Activated naive CD4-positive, alpha-beta T cell treated with anti-CD3 and anti-CD28 coated beads for 36 hours (primary cell): Measurements from ENCODE around the gene RSPH9. TPM values are rescaled to one million over a fixed set of nuclear protein-coding genes. Genes with fewer than 3 reads are reported as not detected.

Source experiments
- CTCF ChIA-PET: fragments of 350-600 bp; sonication (Branson Sonifier 250); formaldehyde crosslinking; loops from one replicate; lab custom pipeline; 2021; ENCODE audit warnings: antibody characterized with exemption; lab: Charles Lee
- DNase-seq: peaks from one replicate; pipeline ENCODE4 v3.0.0-alpha.2; 2020
- H3K27ac Mint-ChIP-seq: one replicate; pipeline ENCODE4 v1.8.0; 2021; ENCODE audit warnings: mild to moderate bottlenecking, mixed read lengths
- H3K27me3 Mint-ChIP-seq: one replicate; pipeline ENCODE4 v1.8.0; 2021; ENCODE audit warnings: low read depth, mixed read lengths
- H3K36me3 Mint-ChIP-seq: one replicate; pipeline ENCODE4 v1.8.0; 2021; ENCODE audit warnings: low read depth, mixed read lengths
- H3K4me1 Mint-ChIP-seq: one replicate; pipeline ENCODE4 v1.8.0; 2021; ENCODE audit warnings: low read depth, mixed read lengths
- H3K4me3 Mint-ChIP-seq: one replicate; pipeline ENCODE4 v1.8.0; 2021; ENCODE audit warnings: mild to moderate bottlenecking, moderate library complexity, mixed read lengths
- H3K9me3 Mint-ChIP-seq: one replicate; pipeline ENCODE4 v1.8.0; 2021; ENCODE audit warnings: mixed read lengths
- intact Hi-C: fragments of 100-400 bp; cut with micrococcal nuclease; formaldehyde crosslinking; loops from one replicate; pipeline ENCODE4 v1.15.1; 2023
- total RNA-seq, 2 experiments: library from RNA; stranded (reverse); gene quantifications; one replicate each; pipeline ENCODE4 v1.2.3, GENCODE V29; 2021

Gene RSPH9
- total RNA-seq, 2 experiments from 2014 or later = not detected

- CTCF ChIA-PET = interaction anchor here (0.5 to 1.4 kb wide), 6 partner anchors 10 to 103 kb away, joined by 3 to 5 read pairs (median 4); partner anchors contain the start of gene MRPS18A
- no peak for DNase-seq
- Mint-ChIP-seq H3K27me3 (no peaks in the 10 kb centered on the region), H3K4me3 (no peak overlapping the region), H3K9me3 (no peaks in the 10 kb centered on the region), H3K4me1 (peaks cover 20% of the 10 kb centered on the region), H3K27ac (peak overlapping the region; percentile 71), H3K36me3 (peaks cover 6% of the 10 kb centered on the region)
- intact Hi-C loops = no loop called here
Observed at GRCh38 chr6:43670623-43670986, 25.8 kb downstream of the RSPH9 start.

- Mint-ChIP-seq H3K27ac (peak overlapping the region; percentile 46), H3K36me3 (peaks cover 6% of the 10 kb centered on the region), H3K4me3 (no peak overlapping the region), H3K27me3 (no peaks in the 10 kb centered on the region), H3K4me1 (peaks cover 20% of the 10 kb centered on the region), H3K9me3 (no peaks in the 10 kb centered on the region)
- intact Hi-C loops = no loop called here
- DNase-seq = no peak
- CTCF ChIA-PET = interaction anchor here (0.5 to 1.2 kb wide), 2 partner anchors 27 to 53 kb away, joined by 4 to 5 read pairs; no protein-coding TSS in a partner anchor
Observed at GRCh38 chr6:43671011-43671800, 26.4 kb downstream of the RSPH9 start.

- Mint-ChIP-seq H3K27me3 (no peaks in the 10 kb centered on the region), H3K4me1 (peaks cover 19% of the 10 kb centered on the region), H3K9me3 (no peaks in the 10 kb centered on the region), H3K36me3 (peaks cover 6% of the 10 kb centered on the region), H3K27ac (no peak overlapping the region), H3K4me3 (no peak overlapping the region)
- CTCF ChIA-PET = interaction anchor here (1.1 kb wide), 1 partner anchor 63 kb away, joined by 3 read pairs; no protein-coding TSS in a partner anchor
- DNase-seq = no peak
- intact Hi-C loops = no loop called here
Observed at GRCh38 chr6:43671801-43672690, 27.2 kb downstream of the RSPH9 start.

GRCh38 chr6:43673444-43674084, 28.7 kb downstream of the RSPH9 start:
- H3K27ac Mint-ChIP-seq = no peak overlapping the region
- CTCF ChIA-PET = interaction anchor here (0.8 kb wide), 1 partner anchor 8 kb away, joined by 3 read pairs; no protein-coding TSS in a partner anchor

GRCh38 chr6:43674291-43674690, 29.5 kb downstream of the RSPH9 start:
- Mint-ChIP-seq H3K9me3 (no peaks in the 10 kb centered on the region), H3K27ac (no peak overlapping the region), H3K36me3 (peaks cover 6% of the 10 kb centered on the region), H3K4me1 (peaks cover 4% of the 10 kb centered on the region), H3K27me3 (no peaks in the 10 kb centered on the region), H3K4me3 (no peak overlapping the region)
- intact Hi-C loops = no loop called here
- no peak for DNase-seq
- CTCF ChIA-PET = no interaction called here

More at GRCh38 chr6:43673444-43674084, 28.7 kb downstream of the RSPH9 start:
- H3K36me3 Mint-ChIP-seq = peaks cover 6% of the 10 kb centered on the region
- intact Hi-C loops = no loop called here
- H3K4me3 Mint-ChIP-seq = no peak overlapping the region
- no peaks in the 10 kb centered on the region for H3K27me3 Mint-ChIP-seq
- H3K4me1 Mint-ChIP-seq = peaks cover 4% of the 10 kb centered on the region
- no peak for DNase-seq
- H3K9me3 Mint-ChIP-seq = no peaks in the 10 kb centered on the region

- Mint-ChIP-seq H3K27ac (no peak overlapping the region), H3K4me3 (no peak overlapping the region), H3K4me1 (peaks cover 4% of the 10 kb centered on the region), H3K27me3 (no peaks in the 10 kb centered on the region), H3K9me3 (no peaks in the 10 kb centered on the region), H3K36me3 (peaks cover 8% of the 10 kb centered on the region)
- CTCF ChIA-PET = no interaction called here
- DNase-seq = no peak
- intact Hi-C loops = no loop called here
Observed at GRCh38 chr6:43674921-43675320, 30.1 kb downstream of the RSPH9 start.

- intact Hi-C loops = no loop called here
- DNase-seq = no peak
- Mint-ChIP-seq H3K27ac (no peak overlapping the region), H3K4me3 (no peak overlapping the region), H3K4me1 (no peaks in the 10 kb centered on the region), H3K36me3 (peaks cover 6% of the 10 kb centered on the region), H3K27me3 (no peaks in the 10 kb centered on the region), H3K9me3 (no peaks in the 10 kb centered on the region)
- CTCF ChIA-PET = interaction anchor here (1.0 to 1.8 kb wide), 3 partner anchors 11 to 398 kb away, joined by 4 to 6 read pairs (median 4); no protein-coding TSS in a partner anchor
Observed at GRCh38 chr6:43676962-43677606, 32.2 kb downstream of the RSPH9 start.

- Mint-ChIP-seq H3K36me3 (peaks cover 6% of the 10 kb centered on the region), H3K4me1 (peaks cover 4% of the 10 kb centered on the region), H3K27me3 (no peaks in the 10 kb centered on the region), H3K9me3 (no peaks in the 10 kb centered on the region), H3K4me3 (no peak overlapping the region), H3K27ac (no peak overlapping the region)
- CTCF ChIA-PET = interaction anchor here (1.0 to 1.8 kb wide), 4 partner anchors 9 to 397 kb away, joined by 4 to 8 read pairs (median 5); no protein-coding TSS in a partner anchor
- intact Hi-C loops = no loop called here
- DNase-seq = no peak
Observed at GRCh38 chr6:43677759-43678158, 32.9 kb downstream of the RSPH9 start.

- H3K9me3 Mint-ChIP-seq = no peaks in the 10 kb centered on the region
- CTCF ChIA-PET = interaction anchor here (1.0 to 1.8 kb wide), 5 partner anchors 9 to 397 kb away, joined by 3 to 8 read pairs (median 4); no protein-coding TSS in a partner anchor
- no peak overlapping the region for H3K4me3 Mint-ChIP-seq
- intact Hi-C loops = no loop called here
- peaks cover 9% of the 10 kb centered on the region for H3K4me1 Mint-ChIP-seq
- H3K27ac Mint-ChIP-seq = no peak overlapping the region
- DNase-seq = no peak
- no peaks in the 10 kb centered on the region for H3K27me3 Mint-ChIP-seq
- H3K36me3 Mint-ChIP-seq = peaks cover 6% of the 10 kb centered on the region
Observed at GRCh38 chr6:43678341-43678740, 33.5 kb downstream of the RSPH9 start.

- H3K4me3 Mint-ChIP-seq = no peak overlapping the region
- CTCF ChIA-PET = interaction anchor here (1.0 to 1.8 kb wide), 2 partner anchors 13 to 14 kb away, joined by 3 to 6 read pairs; no protein-coding TSS in a partner anchor
- DNase-seq = no peak
- H3K36me3 Mint-ChIP-seq = peaks cover 6% of the 10 kb centered on the region
- peaks cover 13% of the 10 kb centered on the region for H3K4me1 Mint-ChIP-seq
- no peaks in the 10 kb centered on the region for H3K27me3 Mint-ChIP-seq
- H3K27ac Mint-ChIP-seq = no peak overlapping the region
- intact Hi-C loops = no loop called here
- H3K9me3 Mint-ChIP-seq = no peaks in the 10 kb centered on the region
Observed at GRCh38 chr6:43679057-43679456, 34.2 kb downstream of the RSPH9 start.
